ENCODE measurements around the gene SLC24A3. TPM values are rescaled to one million over a fixed set of nuclear protein-coding genes. Genes with fewer than 3 reads are reported as not detected.

SLC24A3 gene
- polyA plus RNA-seq, 1 donor (not counting 4 experiments of a cell fraction or from before 2014, with no cell fraction given) = 0.17 TPM

DNA sequence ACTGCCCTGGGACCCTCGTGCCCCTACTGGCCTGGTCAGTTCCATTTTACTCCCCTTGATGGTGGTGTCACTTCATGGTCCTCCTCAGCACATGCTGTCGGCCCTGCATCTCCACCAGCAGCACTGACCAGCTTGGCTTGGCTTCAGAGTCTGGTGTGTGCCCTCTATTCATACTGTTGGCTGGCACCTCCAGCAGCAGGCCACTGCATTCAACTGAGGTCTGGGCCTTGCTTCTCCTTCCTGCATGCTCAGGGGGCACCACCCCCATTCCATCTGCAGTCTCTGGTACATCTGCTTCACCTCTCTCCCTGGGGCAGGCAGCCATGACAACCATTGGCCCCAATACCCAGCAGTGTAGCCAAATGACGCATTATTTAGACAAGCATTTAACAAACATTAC, 155.9 kb downstream of the SLC24A3 start:
- FAIRE-seq (no peak), DNase-seq (ENCODE audit: low read depth, low spot score) (no peak)
- no peaks in the 10 kb centered on the region for H3K9me3 ChIP-seq (ENCODE audit: control insufficient read depth, low read depth, low read length)
- no peak overlapping the region for H2AFZ ChIP-seq (ENCODE audit: control insufficient read depth, low read length)
- no peak overlapping the region for H3K27ac ChIP-seq (ENCODE audit: control insufficient read depth, insufficient read depth, low read length)
- no peaks in the 10 kb centered on the region for H4K20me1 ChIP-seq (ENCODE audit: control insufficient read depth, extremely low read depth, insufficient read depth, low read length)
- no peaks in the 10 kb centered on the region for H3K36me3 ChIP-seq (ENCODE audit: control insufficient read depth in 2 of 2, extremely low read depth in 1 of 2, insufficient read depth in 2 of 2, low read length in 2 of 2)
- H3K4me3 ChIP-seq (ENCODE audit: control insufficient read depth in 2 of 3, extremely low read depth in 1 of 3, insufficient read depth in 2 of 3, low read depth in 1 of 3, low read length in 3 of 3) = no peak overlapping the region
- TF ChIP-seq, protein P1, sequence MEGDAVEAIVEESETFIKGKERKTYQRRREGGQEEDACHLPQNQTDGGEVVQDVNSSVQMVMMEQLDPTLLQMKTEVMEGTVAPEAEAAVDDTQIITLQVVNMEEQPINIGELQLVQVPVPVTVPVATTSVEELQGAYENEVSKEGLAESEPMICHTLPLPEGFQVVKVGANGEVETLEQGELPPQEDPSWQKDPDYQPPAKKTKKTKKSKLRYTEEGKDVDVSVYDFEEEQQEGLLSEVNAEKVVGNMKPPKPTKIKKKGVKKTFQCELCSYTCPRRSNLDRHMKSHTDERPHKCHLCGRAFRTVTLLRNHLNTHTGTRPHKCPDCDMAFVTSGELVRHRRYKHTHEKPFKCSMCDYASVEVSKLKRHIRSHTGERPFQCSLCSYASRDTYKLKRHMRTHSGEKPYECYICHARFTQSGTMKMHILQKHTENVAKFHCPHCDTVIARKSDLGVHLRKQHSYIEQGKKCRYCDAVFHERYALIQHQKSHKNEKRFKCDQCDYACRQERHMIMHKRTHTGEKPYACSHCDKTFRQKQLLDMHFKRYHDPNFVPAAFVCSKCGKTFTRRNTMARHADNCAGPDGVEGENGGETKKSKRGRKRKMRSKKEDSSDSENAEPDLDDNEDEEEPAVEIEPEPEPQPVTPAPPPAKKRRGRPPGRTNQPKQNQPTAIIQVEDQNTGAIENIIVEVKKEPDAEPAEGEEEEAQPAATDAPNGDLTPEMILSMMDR (optimal IDR thresholded peaks at IDR 0.05 in 1 of 3, IDR thresholded peaks at IDR 0.05 in 1 of 3, conservative IDR thresholded peaks at IDR 0.05 in 1 of 3; ENCODE audit: extremely low read depth in 1 of 3, insufficient read depth in 2 of 3, low read length in 3 of 3) = no peak
- TF ChIP-seq EZH2 (IDR thresholded peaks at IDR 0.05; ENCODE audit: low read length) = no peak
- no peaks in the 10 kb centered on the region for H3K79me2 ChIP-seq (ENCODE audit: control insufficient read depth, insufficient read depth, low read length)
- no peak overlapping the region for H3K9ac ChIP-seq (ENCODE audit: control insufficient read depth, extremely low read depth, insufficient read depth, low read length)
- H3K27me3 ChIP-seq (ENCODE audit: control insufficient read depth, extremely low read depth, insufficient read depth, low read length) = no peaks in the 10 kb centered on the region
- H3K9me1 ChIP-seq (ENCODE audit: control insufficient read depth, extremely low read depth, insufficient read depth, low read length) = no peaks in the 10 kb centered on the region
- no peaks in the 10 kb centered on the region for H3K4me1 ChIP-seq (ENCODE audit: control insufficient read depth, extremely low read depth, insufficient read depth, low read length)
- H3K4me2 ChIP-seq (ENCODE audit: control insufficient read depth, extremely low read depth, insufficient read depth, low read depth, low read length) = no peak overlapping the region
- dilution Hi-C loops (cut with MboI; ENCODE audit: extremely low pct_ligation_motif_present, low sequenced_read_pairs) = no loop called here

DNA sequence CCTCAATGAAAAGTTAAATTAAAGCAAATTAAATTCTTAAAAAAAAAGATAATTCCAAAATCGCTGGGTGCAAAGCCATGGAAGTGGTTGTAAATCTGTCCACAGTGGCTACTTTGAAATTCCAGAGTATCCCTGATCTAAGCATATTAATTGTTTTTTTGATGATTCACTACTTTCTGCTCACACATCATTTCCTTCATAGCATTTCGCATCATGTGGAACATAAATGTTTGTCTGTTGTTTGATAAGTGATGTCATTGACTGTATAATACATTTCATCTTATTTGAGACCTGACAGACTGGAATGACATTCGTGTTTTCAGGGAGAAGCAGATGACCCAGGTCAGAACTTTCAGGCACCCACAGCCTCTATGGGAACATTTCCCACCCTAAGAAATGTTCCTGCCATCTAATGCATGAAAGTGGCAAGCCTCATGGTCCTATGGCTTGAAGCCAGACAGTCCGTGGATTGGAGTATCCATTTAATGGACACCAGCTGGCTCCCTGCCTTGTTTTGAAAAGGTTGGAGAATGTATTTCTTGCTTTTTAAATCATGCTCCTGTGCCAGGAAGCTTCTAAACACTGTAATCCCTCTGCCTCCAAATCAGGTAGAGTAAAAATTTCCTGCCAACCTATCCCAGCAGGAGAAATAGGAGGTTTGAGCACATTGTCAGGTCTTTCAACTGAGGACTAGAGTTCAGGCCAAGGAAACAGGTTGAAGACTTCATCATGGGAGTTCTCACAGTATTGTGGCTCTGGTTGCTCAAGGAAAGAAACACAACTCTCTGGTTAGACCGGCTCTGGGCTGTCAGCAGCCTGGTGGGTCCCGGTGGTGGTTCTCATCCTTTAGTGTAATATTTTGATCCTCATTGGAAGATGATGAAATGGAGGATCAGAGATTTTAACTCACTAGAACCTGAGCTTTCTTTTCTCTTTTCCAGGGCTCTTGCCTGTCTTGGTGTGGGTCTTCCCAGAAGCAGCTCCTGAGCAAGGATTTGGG, 157.9 kb downstream of the SLC24A3 start:
- no peaks in the 10 kb centered on the region for H3K9me1 ChIP-seq (ENCODE audit: control insufficient read depth, extremely low read depth, insufficient read depth, low read length)
- no peak overlapping the region for H2AFZ ChIP-seq (ENCODE audit: control insufficient read depth, low read length)
- FAIRE-seq (no peak), DNase-seq (ENCODE audit: low read depth, low spot score) (no peak)
- no peaks in the 10 kb centered on the region for H3K27me3 ChIP-seq (ENCODE audit: control insufficient read depth, extremely low read depth, insufficient read depth, low read length)
- H3K9ac ChIP-seq (ENCODE audit: control insufficient read depth, extremely low read depth, insufficient read depth, low read length) = no peak overlapping the region
- no peaks in the 10 kb centered on the region for H4K20me1 ChIP-seq (ENCODE audit: control insufficient read depth, extremely low read depth, insufficient read depth, low read length)
- H3K79me2 ChIP-seq (ENCODE audit: control insufficient read depth, insufficient read depth, low read length) = no peaks in the 10 kb centered on the region
- H3K4me2 ChIP-seq (ENCODE audit: control insufficient read depth, extremely low read depth, insufficient read depth, low read depth, low read length) = no peak overlapping the region
- H3K36me3 ChIP-seq (ENCODE audit: control insufficient read depth in 2 of 2, extremely low read depth in 1 of 2, insufficient read depth in 2 of 2, low read length in 2 of 2) = no peaks in the 10 kb centered on the region
- no peak overlapping the region for H3K4me3 ChIP-seq (ENCODE audit: control insufficient read depth in 2 of 3, extremely low read depth in 1 of 3, insufficient read depth in 2 of 3, low read depth in 1 of 3, low read length in 3 of 3)
- H3K27ac ChIP-seq (ENCODE audit: control insufficient read depth, insufficient read depth, low read length) = no peak overlapping the region
- no peaks in the 10 kb centered on the region for H3K9me3 ChIP-seq (ENCODE audit: control insufficient read depth, low read depth, low read length)
- dilution Hi-C loops (cut with MboI; ENCODE audit: extremely low pct_ligation_motif_present, low sequenced_read_pairs) = no loop called here
- no peak for TF ChIP-seq EZH2 (IDR thresholded peaks at IDR 0.05; ENCODE audit: low read length)
- TF ChIP-seq, protein P1 (optimal IDR thresholded peaks at IDR 0.05 in 1 of 3, IDR thresholded peaks at IDR 0.05 in 1 of 3, conservative IDR thresholded peaks at IDR 0.05 in 1 of 3; ENCODE audit: extremely low read depth in 1 of 3, insufficient read depth in 2 of 3, low read length in 3 of 3) = no peak
- H3K4me1 ChIP-seq (ENCODE audit: control insufficient read depth, extremely low read depth, insufficient read depth, low read length) = no peaks in the 10 kb centered on the region
